Activated CD8-positive, alpha-beta memory T cell treated with anti-CD3 and anti-CD28 coated beads for 36 hours (primary cell): ENCODE results near the gene HOXC9. TPM values are rescaled to one million over a fixed set of nuclear protein-coding genes. Genes with fewer than 3 reads are reported as not detected.

Experiments used
- CTCF ChIA-PET: fragments of 350-600 bp; sonication (Branson Sonifier 250); formaldehyde crosslinking; loops from one replicate; lab custom pipeline; 2021; ENCODE audit warnings: antibody characterized with exemption; lab: Charles Lee
- POLR2A ChIA-PET: fragments of 350-600 bp; sonication (Branson Sonifier 250); formaldehyde crosslinking; loops from one replicate; lab custom pipeline; 2021; ENCODE audit warnings: antibody characterized with exemption; lab: Charles Lee
- total RNA-seq, 2 experiments: library from RNA; stranded (reverse); gene quantifications; one replicate each; pipeline ENCODE4 v1.2.3, GENCODE V29; 2021

The HOXC9 gene
- total RNA-seq, 2 experiments from 2014 or later, result not detected

- CTCF ChIA-PET, result interaction anchor here (1.0 to 2.6 kb wide), 2 partner anchors 10 to 213 kb away, joined by 3 to 12 read pairs; partner anchors contain the start of gene HOXC10
Observed at GRCh38 chr12:53995002-53995377, 5.0 kb upstream of the HOXC9 start.

GRCh38 chr12:53995378-53996239 lies 4.4 kb upstream of the HOXC9 start:
- ChIA-PET POLR2A (no interaction called here), CTCF (interaction anchor here (1.0 to 2.6 kb wide), 3 partner anchors 11 to 212 kb away, joined by 3 to 12 read pairs (median 3); partner anchors contain the start of gene HOXC10)

More at GRCh38 chr12:53995002-53995377, 5.0 kb upstream of the HOXC9 start:
- POLR2A ChIA-PET, result no interaction called here

GRCh38 chr12:53996240-53997203 lies 3.4 kb upstream of the HOXC9 start:
- CTCF ChIA-PET, result interaction anchor here (0.9 to 2.6 kb wide), 3 partner anchors 9 to 211 kb away, joined by 3 to 12 read pairs (median 3); no protein-coding TSS in a partner anchor
- POLR2A ChIA-PET, result no interaction called here

GRCh38 chr12:53997204-53998109 lies 2.5 kb upstream of the HOXC9 start:
- CTCF ChIA-PET, result interaction anchor here (0.9 to 2.6 kb wide), 4 partner anchors 8 to 210 kb away, joined by 3 to 12 read pairs (median 3); no protein-coding TSS in a partner anchor
- POLR2A ChIA-PET, result no interaction called here

- CTCF ChIA-PET, result interaction anchor here (0.9 to 1.2 kb wide), 4 partner anchors 11 to 210 kb away, joined by 3 to 4 read pairs (median 3); partner anchors contain the start of gene HOXC8
- POLR2A ChIA-PET, result interaction anchor here (0.5 kb wide), 1 partner anchor 18 kb away, joined by 8 read pairs; no protein-coding TSS in a partner anchor
Observed at GRCh38 chr12:53998110-53998899, 1.7 kb upstream of the HOXC9 start.

- ChIA-PET CTCF (interaction anchor here (0.8 to 1.6 kb wide), 6 partner anchors 10 to 209 kb away, joined by 3 to 7 read pairs (median 3); partner anchors contain the start of genes HOXC10 and HOXC8), POLR2A (no interaction called here)
Observed at GRCh38 chr12:53998900-53999236, 1.1 kb upstream of the HOXC9 start.

- POLR2A ChIA-PET, result no interaction called here
- CTCF ChIA-PET, result interaction anchor here (0.7 to 1.8 kb wide), 6 partner anchors 9 to 201 kb away, joined by 3 to 7 read pairs (median 6); partner anchors contain the start of genes HOXC10 and HOXC8
Observed at GRCh38 chr12:53999559-54000115, 324 bp upstream of the HOXC9 start.

GRCh38 chr12:54001283-54002187 lies 1.6 kb downstream of the HOXC9 start:
- ChIA-PET POLR2A (interaction anchor here (0.6 kb wide), 1 partner anchor 241 kb away, joined by 3 read pairs; no protein-coding TSS in a partner anchor), CTCF (interaction anchor here (0.6 to 1.8 kb wide), 4 partner anchors 7 to 65 kb away, joined by 3 to 6 read pairs (median 4); partner anchors contain the start of genes HOXC10 and HOXC8)

- POLR2A ChIA-PET, result interaction anchor here (0.6 kb wide), 1 partner anchor 242 kb away, joined by 3 read pairs; no protein-coding TSS in a partner anchor
- CTCF ChIA-PET, result interaction anchor here (0.6 to 7.1 kb wide), 4 partner anchors 11 to 198 kb away, joined by 3 to 80 read pairs (median 39); partner anchors contain the start of genes HOXC10 and SMUG1
Observed at GRCh38 chr12:54002278-54002914, 2.4 kb downstream of the HOXC9 start.

- CTCF ChIA-PET, result interaction anchor here (0.6 to 7.1 kb wide), 6 partner anchors 12 to 197 kb away, joined by 3 to 80 read pairs (median 6); partner anchors contain the start of genes HOXC10, HOXC5 and SMUG1
- POLR2A ChIA-PET, result no interaction called here
Observed at GRCh38 chr12:54002915-54003389, 3.0 kb downstream of the HOXC9 start.

- POLR2A ChIA-PET, result no interaction called here
- CTCF ChIA-PET, result interaction anchor here (1.5 to 7.1 kb wide), 4 partner anchors 18 to 197 kb away, joined by 3 to 80 read pairs (median 42); partner anchors contain the start of genes HOXC5 and SMUG1
Observed at GRCh38 chr12:54003625-54004024, 3.7 kb downstream of the HOXC9 start.

- ChIA-PET CTCF (interaction anchor here (0.9 to 7.1 kb wide), 5 partner anchors 19 to 196 kb away, joined by 3 to 80 read pairs (median 8); partner anchors contain the start of genes HOXC5 and SMUG1), POLR2A (no interaction called here)
Observed at GRCh38 chr12:54004063-54004840, 4.3 kb downstream of the HOXC9 start.

GRCh38 chr12:54004841-54005530 lies 5.0 kb downstream of the HOXC9 start:
- POLR2A ChIA-PET, result interaction anchor here (1.2 kb wide), 1 partner anchor 196 kb away, joined by 3 read pairs; no protein-coding TSS in a partner anchor
- CTCF ChIA-PET, result interaction anchor here (0.8 to 7.1 kb wide), 12 partner anchors 12 to 211 kb away, joined by 3 to 80 read pairs (median 16); partner anchors contain the start of genes HOXC10, HOXC5 and SMUG1
